Measurements from ENCODE around the gene PTPN11. TPM values are rescaled to one million over a fixed set of nuclear protein-coding genes. Genes with fewer than 3 reads are reported as not detected.

PTPN11 gene
- total RNA-seq, 4 donors from 2014 or later: 124 to 245 (median 169) TPM

DNA sequence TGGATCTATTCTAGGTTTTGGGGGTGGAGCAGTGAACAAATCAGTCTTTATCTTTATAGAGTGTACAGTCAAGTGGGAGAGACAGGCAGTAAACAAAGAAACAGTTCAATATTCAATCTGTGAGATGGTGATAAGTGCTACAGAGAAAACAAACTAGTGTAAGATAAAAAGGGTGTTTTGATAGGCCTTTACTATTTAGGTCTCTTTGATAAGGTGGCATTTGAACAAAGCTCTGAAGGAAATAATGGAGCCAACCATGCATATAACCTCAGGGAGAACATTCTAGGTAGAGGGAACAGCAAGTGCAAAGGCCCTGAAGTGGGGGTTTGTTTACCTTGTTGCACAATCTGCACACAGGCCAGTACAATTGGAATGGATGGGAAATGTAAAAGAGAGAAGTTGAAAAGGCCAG lies 47.3 kb downstream of the PTPN11 start:
- no peak for TF ChIP-seq CTCF (IDR thresholded peaks at IDR 0.05; ENCODE audit: low read depth)

- no peak for TF ChIP-seq CTCF (IDR thresholded peaks at IDR 0.05; ENCODE audit: low read depth)
These were observed 48.1 kb downstream of the PTPN11 start for GRCh38 chr12:112466835-112467234.

- TF ChIP-seq CTCF (IDR thresholded peaks at IDR 0.05; ENCODE audit: low read depth): no peak
These were observed 49.3 kb downstream of the PTPN11 start for GRCh38 chr12:112468046-112468445.

- TF ChIP-seq CTCF (IDR thresholded peaks at IDR 0.05; ENCODE audit: low read depth): no peak
These were observed 54.3 kb downstream of the PTPN11 start for GRCh38 chr12:112473056-112473455.

- no peak for TF ChIP-seq CTCF (IDR thresholded peaks at IDR 0.05; ENCODE audit: low read depth)
These were observed 60.7 kb downstream of the PTPN11 start for GRCh38 chr12:112479413-112479812.

DNA sequence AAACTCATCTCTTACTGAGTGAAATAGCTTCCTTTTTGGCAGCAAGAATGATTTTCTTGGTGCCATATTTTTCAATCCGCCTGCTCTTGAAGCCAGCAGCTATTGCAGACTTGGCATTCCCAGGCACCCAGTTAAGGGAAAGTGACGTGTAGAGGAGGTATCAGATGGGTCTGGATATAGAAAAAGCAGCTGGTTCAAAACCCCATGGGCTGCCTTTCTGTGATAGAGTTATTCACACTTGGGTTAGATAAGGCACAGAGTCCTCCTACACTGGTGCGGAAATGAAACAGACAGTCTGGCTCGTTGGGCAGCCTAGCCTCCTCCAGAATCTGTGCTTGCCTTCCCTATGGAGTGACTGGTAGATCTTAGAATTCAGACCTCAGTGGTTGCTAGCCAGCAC lies 62.2 kb downstream of the PTPN11 start:
- no peak for TF ChIP-seq CTCF (IDR thresholded peaks at IDR 0.05; ENCODE audit: low read depth)

- no peak for TF ChIP-seq CTCF (IDR thresholded peaks at IDR 0.05; ENCODE audit: low read depth)
These were observed 64.0 kb downstream of the PTPN11 start for GRCh38 chr12:112482733-112483132.
